ENCODE results near the gene CD207.

CD207 gene

DNA sequence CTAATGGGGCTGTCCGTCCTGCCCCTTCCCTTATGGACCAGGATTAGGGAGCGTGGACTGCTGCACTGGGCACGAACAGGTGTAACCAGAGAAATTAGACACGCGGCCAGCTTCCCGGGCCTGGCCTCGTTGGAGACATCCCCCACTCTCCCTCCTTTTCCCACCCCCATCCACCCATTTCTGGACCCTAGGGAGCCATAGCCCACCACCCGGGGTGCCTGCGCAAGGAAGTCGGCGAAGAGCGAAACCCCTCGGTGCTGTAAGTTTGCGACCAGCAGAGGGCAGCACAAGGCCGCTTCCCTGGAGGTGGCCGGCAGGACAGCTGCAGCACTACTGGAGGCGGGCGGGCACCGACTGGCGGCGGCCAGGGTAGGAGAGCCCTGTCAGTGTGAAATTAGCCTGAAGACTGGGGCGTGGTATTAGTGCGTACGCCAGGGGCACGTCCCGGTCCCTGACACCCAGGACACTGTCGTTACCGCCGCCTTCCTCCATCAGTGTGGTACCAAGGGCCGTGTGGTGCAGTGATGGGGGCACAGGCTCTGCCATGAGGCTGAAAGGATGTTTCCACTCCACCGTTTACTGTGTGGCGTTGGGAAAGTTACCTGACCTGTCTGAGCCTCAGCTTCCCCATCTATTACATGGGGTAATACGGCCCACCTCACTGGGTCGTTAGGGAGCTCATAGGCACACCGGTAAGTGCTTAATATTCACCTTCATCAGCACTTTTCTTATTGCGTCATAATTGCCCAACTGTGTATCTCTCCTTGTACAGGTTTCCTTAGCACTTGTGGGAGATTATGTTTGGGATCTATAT, 36.0 kb upstream of the CD207 start:
- no CpG with 5 or more reads among the region's 36 CpGs for WGBS, 2 donors (ENCODE audit: extremely low coverage in 2 of 2, insufficient read length in 2 of 2, insufficient replicate concordance in 1 of 2)

DNA sequence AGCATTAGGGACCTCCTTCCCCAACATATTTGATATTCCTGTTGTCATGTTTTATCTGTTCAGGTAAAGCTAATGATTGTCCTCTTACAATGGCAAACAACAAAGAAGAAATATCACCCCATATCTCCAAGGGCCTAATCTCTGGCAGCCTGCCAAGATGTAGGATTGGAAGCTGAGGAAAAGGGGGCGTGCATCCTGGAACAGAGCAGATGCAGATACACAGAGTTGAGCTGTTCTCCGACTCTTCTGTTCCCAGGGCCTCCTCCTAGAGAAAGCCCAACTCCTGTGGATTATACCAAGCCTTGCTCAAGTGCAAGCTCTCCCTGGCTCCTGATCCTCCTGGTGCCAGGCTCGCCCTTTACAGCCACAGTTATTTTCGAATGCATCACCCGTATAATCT, 35.2 kb upstream of the CD207 start:
- H4K8ac ChIP-seq (ENCODE audit: low read depth, low read length): no peak overlapping the region
- no peak overlapping the region for H2BK15ac ChIP-seq (ENCODE audit: low read length)
- no peak overlapping the region for H3K4ac ChIP-seq (ENCODE audit: low read length)
- no peak overlapping the region for H2BK12ac ChIP-seq (ENCODE audit: low read length)
- H4K91ac ChIP-seq (ENCODE audit: low read depth, low read length, poor library complexity): no peak overlapping the region
- no peak for DNase-seq (ENCODE audit: low spot score)
- no peak overlapping the region for H2BK5ac ChIP-seq (ENCODE audit: low read length)
- H3K23ac ChIP-seq (ENCODE audit: low read depth, low read length, poor library complexity): no peak overlapping the region
- H2BK120ac ChIP-seq (ENCODE audit: low read depth, low read length): no peak overlapping the region
- H2AK5ac ChIP-seq (ENCODE audit: low read depth, low read length): no peak overlapping the region
- no CpG with 5 or more reads among the region's 5 CpGs for WGBS, 2 donors (ENCODE audit: extremely low coverage in 2 of 2, insufficient read length in 2 of 2, insufficient replicate concordance in 1 of 2)
- H3K79me1 ChIP-seq (ENCODE audit: low read depth, low read length): no peaks in the 10 kb centered on the region
- H3K4me3 ChIP-seq (ENCODE audit: low read length in 2 of 2): no peak overlapping the region
- H3K4me2 ChIP-seq (ENCODE audit: insufficient read depth, low read length, poor library complexity, severe bottlenecking): no peak overlapping the region
- no peak overlapping the region for H3K27ac ChIP-seq (replicated peaks; ENCODE audit: low read length)
- no peak overlapping the region for H3K18ac ChIP-seq (ENCODE audit: low read length)
- peaks cover 0 to 57% (median 23%) of the 10 kb centered on the region in 3 experiments for H3K27me3 ChIP-seq (ENCODE audit: control insufficient read depth in 3 of 3, insufficient read depth in 3 of 3, low read depth in 1 of 3, low read length in 3 of 3)
- H2AFZ ChIP-seq (ENCODE audit: low read length): no peak overlapping the region
- peaks cover 3% of the 10 kb centered on the region in 2 donors for H3K4me1 ChIP-seq (ENCODE audit: control insufficient read depth in 2 of 2, insufficient read depth in 1 of 2, low read depth in 1 of 2, low read length in 2 of 2)
- H3K9ac ChIP-seq (ENCODE audit: low read depth, low read length, poor library complexity): no peak overlapping the region
- peaks cover 0 to 3% of the 10 kb centered on the region in 2 donors for H3K9me3 ChIP-seq (replicated peaks in 1 of 2; ENCODE audit: control insufficient read depth in 2 of 2, insufficient read depth in 1 of 2, low read depth in 1 of 2, low read length in 2 of 2)
- no peaks in the 10 kb centered on the region for H3K36me3 ChIP-seq (replicated peaks in 1 of 2; ENCODE audit: control insufficient read depth in 2 of 2, insufficient read depth in 2 of 2, low read length in 2 of 2)
- no peak overlapping the region for H3K14ac ChIP-seq (ENCODE audit: low read length)

More for the DNA sequence above, 36.0 kb upstream of the CD207 start:
- Histone ChIP-seq H4K91ac (ENCODE audit: low read depth, low read length, poor library complexity) (no peak overlapping the region), H3K4ac (ENCODE audit: low read length) (no peak overlapping the region), H2AK5ac (ENCODE audit: low read depth, low read length) (peak overlapping the region; percentile 94), H3K14ac (ENCODE audit: low read length) (peak overlapping the region; percentile 90), H2BK15ac (ENCODE audit: low read length) (no peak overlapping the region), H2BK5ac (ENCODE audit: low read length) (no peak overlapping the region), H3K9me3 (replicated peaks in 1 of 2; ENCODE audit: control insufficient read depth in 2 of 2, insufficient read depth in 1 of 2, low read depth in 1 of 2, low read length in 2 of 2) (peaks cover 0 to 3% of the 10 kb centered on the region in 2 donors), H2BK120ac (ENCODE audit: low read depth, low read length) (no peak overlapping the region), H3K27ac (replicated peaks; ENCODE audit: low read length) (no peak overlapping the region), H2BK12ac (ENCODE audit: low read length) (no peak overlapping the region), H3K4me1 (ENCODE audit: control insufficient read depth in 2 of 2, insufficient read depth in 1 of 2, low read depth in 1 of 2, low read length in 2 of 2) (peaks cover 3% of the 10 kb centered on the region in 2 donors), H3K23ac (ENCODE audit: low read depth, low read length, poor library complexity) (peak overlapping the region; percentile 75), H3K4me3 (ENCODE audit: low read length in 2 of 2) (no peak overlapping the region), H3K9ac (ENCODE audit: low read depth, low read length, poor library complexity) (no peak overlapping the region), H3K79me1 (ENCODE audit: low read depth, low read length) (no peaks in the 10 kb centered on the region), H3K36me3 (replicated peaks in 1 of 2; ENCODE audit: control insufficient read depth in 2 of 2, insufficient read depth in 2 of 2, low read length in 2 of 2) (no peaks in the 10 kb centered on the region), H3K27me3 (ENCODE audit: control insufficient read depth in 3 of 3, insufficient read depth in 3 of 3, low read depth in 1 of 3, low read length in 3 of 3) (peaks cover 0 to 61% (median 23%) of the 10 kb centered on the region in 3 experiments), H3K4me2 (ENCODE audit: insufficient read depth, low read length, poor library complexity, severe bottlenecking) (no peak overlapping the region), H2AFZ (ENCODE audit: low read length) (peak overlapping the region; percentile 26), H4K8ac (ENCODE audit: low read depth, low read length) (peak overlapping the region; percentile 68), H3K18ac (ENCODE audit: low read length) (peak overlapping the region; percentile 74)
- peak; percentile 81 for DNase-seq (ENCODE audit: low spot score)

DNA sequence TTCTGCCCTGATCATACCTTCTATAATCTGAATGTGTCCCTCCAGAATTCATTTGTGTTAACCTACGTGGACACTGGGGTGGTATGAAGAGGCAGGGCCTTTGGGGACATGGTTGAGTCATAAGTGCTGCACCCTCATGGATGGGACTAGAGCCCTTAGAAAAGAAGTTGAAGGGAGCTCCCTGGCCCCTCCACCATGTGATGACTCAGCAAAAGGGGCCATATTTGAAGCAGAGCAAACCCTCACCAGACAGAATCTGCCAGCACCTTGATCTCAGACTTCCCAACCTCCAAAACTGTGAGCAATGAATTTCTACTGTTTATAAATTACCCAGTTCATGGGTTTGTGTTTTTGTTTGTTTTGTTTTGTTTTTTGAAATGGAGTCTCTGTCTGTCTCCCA, 33.4 kb upstream of the CD207 start:
- Histone ChIP-seq H3K4me1 (ENCODE audit: control insufficient read depth in 2 of 2, insufficient read depth in 1 of 2, low read depth in 1 of 2, low read length in 2 of 2) (peaks cover 3% of the 10 kb centered on the region in 2 donors), H3K14ac (ENCODE audit: low read length) (no peak overlapping the region), H3K27me3 (ENCODE audit: control insufficient read depth in 3 of 3, insufficient read depth in 3 of 3, low read depth in 1 of 3, low read length in 3 of 3) (peaks cover 0 to 63% (median 30%) of the 10 kb centered on the region in 3 experiments), H2BK120ac (ENCODE audit: low read depth, low read length) (no peak overlapping the region), H3K27ac (replicated peaks; ENCODE audit: low read length) (no peak overlapping the region), H2BK12ac (ENCODE audit: low read length) (no peak overlapping the region), H3K23ac (ENCODE audit: low read depth, low read length, poor library complexity) (no peak overlapping the region), H4K91ac (ENCODE audit: low read depth, low read length, poor library complexity) (no peak overlapping the region), H3K9me3 (replicated peaks in 1 of 2; ENCODE audit: control insufficient read depth in 2 of 2, insufficient read depth in 1 of 2, low read depth in 1 of 2, low read length in 2 of 2) (peaks cover 0 to 3% of the 10 kb centered on the region in 2 donors), H3K4me2 (ENCODE audit: insufficient read depth, low read length, poor library complexity, severe bottlenecking) (no peak overlapping the region), H2BK5ac (ENCODE audit: low read length) (no peak overlapping the region), H3K18ac (ENCODE audit: low read length) (no peak overlapping the region), H2AFZ (ENCODE audit: low read length) (no peak overlapping the region), H3K79me1 (ENCODE audit: low read depth, low read length) (no peaks in the 10 kb centered on the region), H2BK15ac (ENCODE audit: low read length) (no peak overlapping the region), H4K8ac (ENCODE audit: low read depth, low read length) (no peak overlapping the region), H3K4ac (ENCODE audit: low read length) (no peak overlapping the region), H3K36me3 (replicated peaks in 1 of 2; ENCODE audit: control insufficient read depth in 2 of 2, insufficient read depth in 2 of 2, low read length in 2 of 2) (no peaks in the 10 kb centered on the region), H2AK5ac (ENCODE audit: low read depth, low read length) (no peak overlapping the region), H3K4me3 (ENCODE audit: low read length in 2 of 2) (no peak overlapping the region), H3K9ac (ENCODE audit: low read depth, low read length, poor library complexity) (no peak overlapping the region)
- no CpG with 5 or more reads among the region's 1 CpG for WGBS, 2 donors (ENCODE audit: extremely low coverage in 2 of 2, insufficient read length in 2 of 2, insufficient replicate concordance in 1 of 2)
- no peak for DNase-seq (ENCODE audit: low spot score)

DNA sequence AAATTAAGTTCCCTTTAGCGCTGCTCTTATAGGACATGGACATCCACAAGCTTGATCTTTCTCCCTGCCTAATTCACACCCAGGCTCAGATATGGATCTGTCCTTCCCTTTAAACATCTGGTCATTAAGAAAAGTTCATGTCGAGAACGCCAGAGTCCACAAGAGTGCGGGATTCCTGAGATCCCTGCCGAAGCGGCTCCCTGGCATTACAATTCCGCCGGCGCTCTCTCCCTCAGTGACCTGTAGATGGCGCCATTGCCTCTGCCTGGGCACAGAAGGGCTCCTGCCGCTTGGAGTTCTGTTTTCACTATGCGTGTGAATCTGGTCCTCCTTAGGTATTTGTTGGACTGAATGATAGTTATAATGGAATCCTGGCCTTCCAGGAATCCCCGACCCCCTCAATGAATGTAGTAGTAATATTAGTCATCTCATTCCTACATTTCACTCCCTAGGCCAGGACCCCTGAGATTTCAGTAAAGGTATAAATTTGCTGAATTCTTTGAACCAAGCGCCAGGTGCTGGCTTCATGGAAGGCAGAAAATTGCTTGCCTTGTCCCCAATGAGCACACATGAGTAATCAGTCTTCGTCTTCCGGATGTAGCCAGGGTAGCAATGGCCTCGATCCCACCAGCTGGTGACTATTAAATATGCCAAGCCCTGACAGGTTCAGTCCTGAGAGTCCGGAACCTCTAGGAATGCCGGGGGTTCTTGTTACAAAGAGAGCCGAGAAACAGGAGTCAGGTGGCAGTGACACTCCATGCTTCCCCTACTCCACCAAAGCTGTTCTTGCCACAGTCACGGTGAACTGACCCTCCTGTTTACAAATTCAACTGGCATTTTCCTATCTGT, 26.4 kb upstream of the CD207 start:
- Histone ChIP-seq H3K23ac (ENCODE audit: low read depth, low read length, poor library complexity) (no peak overlapping the region), H2BK12ac (ENCODE audit: low read length) (no peak overlapping the region), H3K36me3 (replicated peaks in 1 of 2; ENCODE audit: control insufficient read depth in 2 of 2, insufficient read depth in 2 of 2, low read length in 2 of 2) (no peaks in the 10 kb centered on the region), H2BK5ac (ENCODE audit: low read length) (no peak overlapping the region), H4K91ac (ENCODE audit: low read depth, low read length, poor library complexity) (no peak overlapping the region), H3K18ac (ENCODE audit: low read length) (no peak overlapping the region), H2AK5ac (ENCODE audit: low read depth, low read length) (no peak overlapping the region), H3K9ac (ENCODE audit: low read depth, low read length, poor library complexity) (no peak overlapping the region), H3K27ac (replicated peaks; ENCODE audit: low read length) (no peak overlapping the region), H2AFZ (ENCODE audit: low read length) (no peak overlapping the region), H3K4me1 (ENCODE audit: control insufficient read depth in 2 of 2, insufficient read depth in 1 of 2, low read depth in 1 of 2, low read length in 2 of 2) (no peaks in the 10 kb centered on the region), H3K27me3 (ENCODE audit: control insufficient read depth in 3 of 3, insufficient read depth in 3 of 3, low read depth in 1 of 3, low read length in 3 of 3) (peaks cover 0 to 62% (median 20%) of the 10 kb centered on the region in 3 experiments), H3K4me3 (ENCODE audit: low read length in 2 of 2) (no peak overlapping the region), H3K4me2 (ENCODE audit: insufficient read depth, low read length, poor library complexity, severe bottlenecking) (no peak overlapping the region), H2BK120ac (ENCODE audit: low read depth, low read length) (no peak overlapping the region), H4K8ac (ENCODE audit: low read depth, low read length) (no peak overlapping the region), H3K14ac (ENCODE audit: low read length) (peak overlapping the region; percentile 10), H3K79me1 (ENCODE audit: low read depth, low read length) (no peaks in the 10 kb centered on the region), H2BK15ac (ENCODE audit: low read length) (no peak overlapping the region), H3K4ac (ENCODE audit: low read length) (no peak overlapping the region), H3K9me3 (replicated peaks in 1 of 2; ENCODE audit: control insufficient read depth in 2 of 2, insufficient read depth in 1 of 2, low read depth in 1 of 2, low read length in 2 of 2) (no peaks in the 10 kb centered on the region)
- no CpG with 5 or more reads among the region's 21 CpGs for WGBS, 2 donors (ENCODE audit: extremely low coverage in 2 of 2, insufficient read length in 2 of 2, insufficient replicate concordance in 1 of 2)
- DNase-seq (ENCODE audit: low spot score): peak; percentile 86
